ENCODE measurements around the gene CD44.

- no peak for TF ChIP-seq POLR2A (IDR thresholded peaks at IDR 0.05)
- TF ChIP-seq CTCF (IDR thresholded peaks at IDR 0.05) = no peak
- TF ChIP-seq POLR2AphosphoS5 (IDR thresholded peaks at IDR 0.05) = no peak
These were observed 131.4 kb downstream of the CD44 start for GRCh38 chr11:35270342-35270741.
